Cardiac fibroblast (primary cell): Measurements from ENCODE around the gene ANXA7.
A peak's percentile ranks its signal among the peaks of the same experiment; 100 is the strongest.

Experiments used
- DNase-seq, 2 donors: peaks; one replicate each; pipeline versions ENCODE4 v3.0.0 to v3.0.0-alpha.2; 2010; ENCODE audit warnings: low read depth in 2 of 2
- H3K4me3 ChIP-seq, 2 donors: replicated peaks in 1 of 2; 1 replicate in 1 of 2; 2 replicates in 1 of 2; pipeline ENCODE4 v1.5.1; 2011; ENCODE audit warnings: low read depth in 2 of 2, low read length in 2 of 2, mild to moderate bottlenecking in 2 of 2, moderate library complexity in 1 of 2
- CTCF ChIP-seq: IDR thresholded peaks from one replicate; pipeline ENCODE4 v1.5.1; 2011; ENCODE audit warnings: low read depth, mild to moderate bottlenecking, low read length, inconsistent platforms

Gene ANXA7

GRCh38 chr10:73426318-73426717, 12.5 kb upstream of the ANXA7 start:
- no peak for TF ChIP-seq CTCF

GRCh38 chr10:73424478-73424877, 10.6 kb upstream of the ANXA7 start:
- no peak for DNase-seq

More at GRCh38 chr10:73426318-73426717, 12.5 kb upstream of the ANXA7 start:
- no peak for DNase-seq
- H3K4me3 ChIP-seq: no peak overlapping the region

GRCh38 chr10:73423309-73423708, 9.5 kb upstream of the ANXA7 start:
- H3K4me3 ChIP-seq: no peak overlapping the region
- no peak for DNase-seq
- TF ChIP-seq CTCF: no peak

More at GRCh38 chr10:73424478-73424877, 10.6 kb upstream of the ANXA7 start:
- H3K4me3 ChIP-seq: no peak overlapping the region
- TF ChIP-seq CTCF: no peak

GRCh38 chr10:73416571-73416970, 2.7 kb upstream of the ANXA7 start:
- no peak for DNase-seq
- TF ChIP-seq CTCF: no peak
- no peak overlapping the region for H3K4me3 ChIP-seq

GRCh38 chr10:73414230-73414945, 530 bp upstream of the ANXA7 start:
- peak overlapping the region; percentile 83 to 94 for H3K4me3 ChIP-seq
- TF ChIP-seq CTCF: no peak
- DNase-seq: no peak

- DNase-seq: no peak
- no peak for TF ChIP-seq CTCF
- H3K4me3 ChIP-seq: peak overlapping the region; percentile 83 to 94
Observed at GRCh38 chr10:73413108-73413527, 740 bp downstream of the ANXA7 start.

- no peak for TF ChIP-seq CTCF
- DNase-seq: no peak
- no peak overlapping the region for H3K4me3 ChIP-seq
Observed at GRCh38 chr10:73410897-73411296, 3.0 kb downstream of the ANXA7 start.
